ENCODE results near the gene HYCC2. TPM values are rescaled to one million over a fixed set of nuclear protein-coding genes. Genes with fewer than 3 reads are reported as not detected.

Gene HYCC2
- total RNA-seq, 1 experiment from 2014 or later, result 21.8 TPM

DNA sequence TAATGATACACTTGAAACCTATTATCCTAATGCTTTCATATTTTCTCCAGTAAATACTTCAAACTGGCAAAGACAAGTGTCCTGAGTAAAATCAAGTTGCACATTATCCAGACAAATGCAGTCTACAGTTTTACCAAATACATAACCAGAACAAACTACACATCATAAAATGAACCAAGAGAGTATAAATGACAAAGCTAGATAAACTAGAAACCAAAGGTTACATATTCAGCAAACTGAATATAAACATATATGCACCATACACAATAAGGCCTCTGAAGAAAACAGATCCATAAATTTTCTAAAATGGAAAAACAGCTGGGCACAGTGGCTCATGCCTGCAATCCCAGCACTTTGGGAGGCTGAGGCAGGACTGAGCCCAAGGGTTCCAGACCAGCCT is 47.0 kb downstream of the HYCC2 start:
- TF ChIP-seq, protein P1, sequence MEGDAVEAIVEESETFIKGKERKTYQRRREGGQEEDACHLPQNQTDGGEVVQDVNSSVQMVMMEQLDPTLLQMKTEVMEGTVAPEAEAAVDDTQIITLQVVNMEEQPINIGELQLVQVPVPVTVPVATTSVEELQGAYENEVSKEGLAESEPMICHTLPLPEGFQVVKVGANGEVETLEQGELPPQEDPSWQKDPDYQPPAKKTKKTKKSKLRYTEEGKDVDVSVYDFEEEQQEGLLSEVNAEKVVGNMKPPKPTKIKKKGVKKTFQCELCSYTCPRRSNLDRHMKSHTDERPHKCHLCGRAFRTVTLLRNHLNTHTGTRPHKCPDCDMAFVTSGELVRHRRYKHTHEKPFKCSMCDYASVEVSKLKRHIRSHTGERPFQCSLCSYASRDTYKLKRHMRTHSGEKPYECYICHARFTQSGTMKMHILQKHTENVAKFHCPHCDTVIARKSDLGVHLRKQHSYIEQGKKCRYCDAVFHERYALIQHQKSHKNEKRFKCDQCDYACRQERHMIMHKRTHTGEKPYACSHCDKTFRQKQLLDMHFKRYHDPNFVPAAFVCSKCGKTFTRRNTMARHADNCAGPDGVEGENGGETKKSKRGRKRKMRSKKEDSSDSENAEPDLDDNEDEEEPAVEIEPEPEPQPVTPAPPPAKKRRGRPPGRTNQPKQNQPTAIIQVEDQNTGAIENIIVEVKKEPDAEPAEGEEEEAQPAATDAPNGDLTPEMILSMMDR (IDR thresholded peaks at IDR 0.05; ENCODE audit: insufficient read depth in 1 of 2, low read depth in 1 of 2, low read length in 1 of 2, severe bottlenecking in 1 of 2, unreplicated experiment in 1 of 2), result no peak
- no peaks in the 10 kb centered on the region for H3K36me3 ChIP-seq (ENCODE audit: control insufficient read depth, insufficient read depth, low read length)
- Mint-ChIP-seq H3K4me3 (ENCODE audit: unreplicated experiment) (no peak overlapping the region), H3K36me3 (ENCODE audit: insufficient read depth, unreplicated experiment) (no peaks in the 10 kb centered on the region), H3K4me1 (ENCODE audit: low read depth, unreplicated experiment) (peaks cover 11% of the 10 kb centered on the region), H3K27ac (ENCODE audit: unreplicated experiment) (no peak overlapping the region), H3K27me3 (ENCODE audit: insufficient read depth, unreplicated experiment) (no peaks in the 10 kb centered on the region), H3K9me3 (ENCODE audit: unreplicated experiment) (no peaks in the 10 kb centered on the region)
- H3K4me3 ChIP-seq (ENCODE audit: low read depth, low read length), result no peak overlapping the region
- no peaks in the 10 kb centered on the region; the same call in 1 of the 2 replicates for H3K9me3 ChIP-seq
- ChIA-PET CTCF (no interaction called here), POLR2A (no interaction called here)
- H3K27me3 ChIP-seq (replicated peaks; ENCODE audit: control insufficient read depth, insufficient read depth, low read length), result no peaks in the 10 kb centered on the region
- no peak for DNase-seq
- no TSS peak for BruUV-seq (replicated peaks)
- intact Hi-C loops (cut with micrococcal nuclease; ENCODE audit: unreplicated experiment), result no loop called here
- no peaks in the 10 kb centered on the region for H3K4me1 ChIP-seq

DNA sequence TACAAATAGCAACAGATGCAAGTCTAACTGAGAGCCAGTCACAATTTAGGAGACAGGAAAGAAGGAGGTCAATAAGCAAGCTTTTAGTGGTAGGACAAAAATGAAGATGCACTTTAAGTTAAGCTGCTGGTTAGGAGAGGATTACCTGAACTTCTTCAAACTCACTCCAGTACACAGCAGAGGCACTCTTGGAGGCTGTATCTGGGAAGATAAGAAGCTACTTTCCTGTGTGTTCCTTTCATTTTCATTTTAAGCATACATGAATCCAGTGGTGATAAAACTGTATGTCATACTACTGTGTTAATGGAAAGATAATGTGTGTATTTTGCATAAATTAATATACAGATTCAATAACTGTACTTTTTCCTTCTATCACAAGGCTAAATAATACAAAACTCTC is 49.6 kb downstream of the HYCC2 start:
- ChIA-PET POLR2A (no interaction called here), CTCF (interaction anchor here (0.5 kb wide), 1 partner anchor 34 kb away, joined by 6 read pairs; no protein-coding TSS in a partner anchor)
- Mint-ChIP-seq H3K36me3 (ENCODE audit: insufficient read depth, unreplicated experiment) (no peaks in the 10 kb centered on the region), H3K4me1 (ENCODE audit: low read depth, unreplicated experiment) (peaks cover 5% of the 10 kb centered on the region), H3K27ac (ENCODE audit: unreplicated experiment) (no peak overlapping the region), H3K27me3 (ENCODE audit: insufficient read depth, unreplicated experiment) (no peaks in the 10 kb centered on the region), H3K4me3 (ENCODE audit: unreplicated experiment) (no peak overlapping the region), H3K9me3 (ENCODE audit: unreplicated experiment) (no peaks in the 10 kb centered on the region)
- TF ChIP-seq, protein P1 (IDR thresholded peaks at IDR 0.05; ENCODE audit: insufficient read depth in 1 of 2, low read depth in 1 of 2, low read length in 1 of 2, severe bottlenecking in 1 of 2, unreplicated experiment in 1 of 2), result no peak
- intact Hi-C loops (cut with micrococcal nuclease; ENCODE audit: unreplicated experiment), result no loop called here
- no peaks in the 10 kb centered on the region for H3K4me1 ChIP-seq
- DNase-seq, result no peak
- H3K36me3 ChIP-seq (ENCODE audit: control insufficient read depth, insufficient read depth, low read length), result no peaks in the 10 kb centered on the region
- no peak overlapping the region for H3K4me3 ChIP-seq (ENCODE audit: low read depth, low read length)
- BruUV-seq (replicated peaks), result no TSS peak
- H3K27me3 ChIP-seq (replicated peaks; ENCODE audit: control insufficient read depth, insufficient read depth, low read length), result no peaks in the 10 kb centered on the region
- H3K9me3 ChIP-seq, result no peaks in the 10 kb centered on the region

Other genes starting within 250 kb of the HYCC2 start
- gene CLK1, start 207.0 kb downstream of the HYCC2 start, total RNA-seq (2022), result 62.6 and 68.0 TPM in 2 replicates
- gene PPIL3, start 182.6 kb downstream of the HYCC2 start, total RNA-seq (2022), result 17.6 and 25.0 TPM in 2 replicates
- gene NIF3L1, start 182.3 kb downstream of the HYCC2 start, total RNA-seq (2022), result 40.7 and 49.7 TPM in 2 replicates
- gene ORC2, start 108.0 kb downstream of the HYCC2 start, total RNA-seq (2022), result 45.5 and 47.3 TPM in 2 replicates
- gene NDUFB3, start 330 bp upstream of the HYCC2 start, total RNA-seq (2022), result 117 and 118 TPM in 2 replicates
- 56.4 and 62.6 TPM in 2 replicates for gene CFLAR, start 44.5 kb upstream of the HYCC2 start, total RNA-seq (2022)
- 5.8 and 5.9 TPM in 2 replicates for gene CASP10, start 111.5 kb upstream of the HYCC2 start, total RNA-seq (2022)
- 32.1 and 33.4 TPM in 2 replicates for gene CASP8, start 188.9 kb upstream of the HYCC2 start, total RNA-seq (2022)

All from Caco-2 (cell line).